IMR-90 (cell line): ENCODE measurements around the gene PRR29. TPM values are rescaled to one million over a fixed set of nuclear protein-coding genes. Genes with fewer than 3 reads are reported as not detected.

ENCODE experiments used
- ATAC-seq: fragments of 200-7000 bp; cut with Tn5 transposase; 2 replicates; pipeline ENCODE4 v1.9.1; 2020; ENCODE audit warnings: low read depth, mild to moderate bottlenecking, moderate library complexity
- BruUV-seq: library from RNA; stranded (reverse); fragments of 400-500 nt; replicated peaks from 2 replicates; lab custom pipeline; 2021; lab: Mats Ljungman, UMichigan
- CTCF ChIA-PET: fragments of 300-600 bp; formaldehyde crosslinking; extraction: SDS; loops from one replicate; lab custom pipeline; 2021; ENCODE audit warnings: antibody characterized with exemption; lab: Yijun Ruan, JAX
- POLR2A ChIA-PET: fragments of 300-600 bp; sonication (Branson Sonifier 250); formaldehyde crosslinking; loops from one replicate; lab custom pipeline; 2022; ENCODE audit warnings: antibody characterized with exemption; ENCODE audit not compliant: unreplicated experiment; lab: Charles Lee
- DNase-seq: peaks from one replicate; pipeline ENCODE4 v3.0.0; 2013
- H2AFZ ChIP-seq: replicated peaks from 2 replicates; pipeline ENCODE3; 2013; ENCODE audit warnings: low read length, mild to moderate bottlenecking; ENCODE audit not compliant: poor library complexity
- H2AK5ac ChIP-seq: 2 replicates; pipeline ENCODE4 v1.6.1; 2013; ENCODE audit warnings: low read depth, low read length, inconsistent platforms
- H2AK9ac ChIP-seq: replicated peaks from 2 replicates; pipeline ENCODE3; 2013; ENCODE audit warnings: mild to moderate bottlenecking, low read depth, low read length, moderate library complexity; ENCODE audit not compliant: poor library complexity
- H2BK120ac ChIP-seq: 2 replicates; pipeline ENCODE4 v1.6.1; 2013; ENCODE audit warnings: low read depth, low read length, inconsistent platforms
- H2BK15ac ChIP-seq: 3 replicates; pipeline ENCODE4 v1.6.1; 2013; ENCODE audit warnings: low read depth, low read length, inconsistent platforms
- H2BK20ac ChIP-seq: 2 replicates; pipeline ENCODE4 v1.6.1; 2013; ENCODE audit warnings: low read depth, mild to moderate bottlenecking, inconsistent platforms, low read length, moderate library complexity
- H2BK5ac ChIP-seq: 2 replicates; pipeline ENCODE4 v1.6.1; 2013; ENCODE audit warnings: mild to moderate bottlenecking, low read depth, low read length, inconsistent platforms; ENCODE audit not compliant: poor library complexity, severe bottlenecking
- H3K14ac ChIP-seq: replicated peaks from 2 replicates; pipeline ENCODE4 v1.6.1; 2013; ENCODE audit warnings: low read depth, low read length, inconsistent platforms
- H3K18ac ChIP-seq: 2 replicates; pipeline ENCODE4 v1.6.1; 2013; ENCODE audit warnings: low read depth, low read length, control low read depth
- H3K23ac ChIP-seq: 2 replicates; pipeline ENCODE4 v1.6.1; 2013; ENCODE audit warnings: low read depth, low read length, inconsistent platforms
- H3K27ac ChIP-seq: 2 replicates; pipeline ENCODE4 v1.5.1; 2013; ENCODE audit warnings: mild to moderate bottlenecking, control low read depth, low read length; ENCODE audit not compliant: insufficient read depth
- H3K27me3 ChIP-seq: 2 replicates; pipeline ENCODE4 v1.6.1; 2013; ENCODE audit warnings: low read length; ENCODE audit not compliant: control insufficient read depth, insufficient read depth
- H3K36me3 ChIP-seq: 2 replicates; pipeline ENCODE4 v1.6.1; 2013; ENCODE audit warnings: low read length, mixed read lengths; ENCODE audit not compliant: control insufficient read depth, insufficient read depth
- H3K4ac ChIP-seq: 2 replicates; pipeline ENCODE4 v1.6.1; 2013; ENCODE audit warnings: low read depth, low read length, inconsistent platforms
- H3K4me1 ChIP-seq: 2 replicates; pipeline ENCODE4 v1.6.1; 2013; ENCODE audit warnings: low read length, mixed read lengths; ENCODE audit not compliant: control insufficient read depth, insufficient read depth
- H3K4me2 ChIP-seq: 2 replicates; pipeline ENCODE4 v1.6.1; 2013; ENCODE audit warnings: low read depth, mild to moderate bottlenecking, control low read depth, low read length, moderate library complexity
- H3K4me3 ChIP-seq: 2 replicates; pipeline ENCODE4 v1.5.1; 2013; ENCODE audit warnings: low read depth, mild to moderate bottlenecking, control low read depth, low read length, moderate library complexity; ENCODE audit not compliant: insufficient read depth
- H3K56ac ChIP-seq: 2 replicates; pipeline ENCODE4 v1.6.1; 2013; ENCODE audit warnings: low read length, inconsistent platforms; ENCODE audit not compliant: insufficient read depth; ENCODE audit errors: extremely low read depth
- H3K79me1 ChIP-seq, 2 experiments: 2 replicates each; pipeline ENCODE4 v1.6.1; 2013; ENCODE audit warnings: low read length in 2 of 2, inconsistent platforms in 1 of 2, low read depth in 1 of 2
- H3K9ac ChIP-seq: 2 replicates; pipeline ENCODE4 v1.6.1; 2013; ENCODE audit warnings: low read depth, low read length, control low read depth
- H3K9me1 ChIP-seq: 2 replicates; pipeline ENCODE4 v1.6.1; 2013; ENCODE audit warnings: low read length, inconsistent platforms; ENCODE audit not compliant: insufficient read depth
- H3K9me3 ChIP-seq: 2 replicates; pipeline ENCODE4 v1.6.1; 2013; ENCODE audit warnings: low read length; ENCODE audit not compliant: control insufficient read depth, insufficient read depth
- H4K20me1 ChIP-seq: 2 replicates; pipeline ENCODE4 v1.6.1; 2013; ENCODE audit warnings: low read length, inconsistent platforms; ENCODE audit not compliant: insufficient read depth
- H4K5ac ChIP-seq: 2 replicates; pipeline ENCODE4 v1.6.1; 2013; ENCODE audit warnings: mild to moderate bottlenecking, low read depth, low read length, control low read depth
- H4K8ac ChIP-seq, 2 experiments: 2 replicates each; pipeline ENCODE4 v1.6.1; 2013; ENCODE audit warnings: low read depth in 2 of 2, low read length in 2 of 2, control low read depth in 1 of 2, inconsistent platforms in 1 of 2
- H4K91ac ChIP-seq: 2 replicates; pipeline ENCODE4 v1.6.1; 2013; ENCODE audit warnings: low read depth, low read length, inconsistent platforms; ENCODE audit not compliant: insufficient read depth
- BHLHE40 ChIP-seq: fragments of 150-350 bp; IDR thresholded peaks from 2 replicates; pipeline ENCODE4 v1.6.1; 2016; ENCODE audit warnings: mild to moderate bottlenecking, low read depth, low read length
- CEBPB ChIP-seq: IDR thresholded peaks from 2 replicates; pipeline ENCODE4 v1.6.1; 2012; ENCODE audit warnings: low read depth, low read length, improper control_type of control experiment
- CHD1 ChIP-seq: IDR thresholded peaks from 2 replicates; pipeline ENCODE4 v1.6.1; 2012; ENCODE audit warnings: low read depth, low read length, improper control_type of control experiment
- FOS ChIP-seq: fragments of 150-350 bp; IDR thresholded peaks from 2 replicates; pipeline ENCODE4 v1.6.1; 2016; ENCODE audit warnings: low read depth, low read length
- MAFK ChIP-seq: IDR thresholded peaks from 2 replicates; pipeline ENCODE4 v1.6.1; 2012; ENCODE audit warnings: low read depth, low read length, improper control_type of control experiment
- MAZ ChIP-seq: IDR thresholded peaks from 2 replicates; pipeline ENCODE4 v1.6.1; 2012; ENCODE audit warnings: low read depth, mild to moderate bottlenecking, low read length, improper control_type of control experiment, moderate library complexity, borderline replicate concordance
- MXI1 ChIP-seq: IDR thresholded peaks from 2 replicates; pipeline ENCODE4 v1.6.1; 2012; ENCODE audit warnings: low read depth, mild to moderate bottlenecking, low read length, moderate library complexity, borderline replicate concordance
- NFE2L2 ChIP-seq: fragments of 150-350 bp; IDR thresholded peaks from 2 replicates; pipeline ENCODE4 v1.6.1; 2016; ENCODE audit warnings: low read depth, mild to moderate bottlenecking, low read length
- POLR2A ChIP-seq: IDR thresholded peaks from 2 replicates; pipeline ENCODE4 v1.6.1; 2012; ENCODE audit warnings: mild to moderate bottlenecking, low read depth, low read length
- RAD21 ChIP-seq: IDR thresholded peaks from 2 replicates; pipeline ENCODE4 v1.6.1; 2012; ENCODE audit warnings: low read length, improper control_type of control experiment
- RCOR1 ChIP-seq: IDR thresholded peaks from 2 replicates; pipeline ENCODE4 v1.6.1; 2012; ENCODE audit warnings: mild to moderate bottlenecking, low read length, improper control_type of control experiment; ENCODE audit not compliant: insufficient replicate concordance
- RFX5 ChIP-seq: IDR thresholded peaks from 2 replicates; pipeline ENCODE4 v1.8.0; 2012; ENCODE audit warnings: low read depth, mild to moderate bottlenecking, low read length, moderate library complexity
- SMC3 ChIP-seq: fragments of 150-350 bp; IDR thresholded peaks from 2 replicates; pipeline ENCODE4 v1.6.1; 2016; ENCODE audit warnings: low read depth, mild to moderate bottlenecking, antibody characterized with exemption, low read length, moderate library complexity
- WGBS, 2 experiments: methylation state at CpG; one replicate each; pipeline versions ENCODE4 v1.1.5 to v1.1.7; 2013; ENCODE audit warnings: missing lambda C conversion rate in 2 of 2; ENCODE audit not compliant: insufficient read length in 1 of 2; ENCODE audit errors: extremely low coverage in 2 of 2; 5-methylcytosine and 5-hydroxymethylcytosine counted together
- dilution Hi-C: fragments of 300-500 bp; cut with HindIII; formaldehyde crosslinking; loops from one replicate; pipeline ENCODE4 v1.14.3; 2018; ENCODE audit warnings: low sequenced_read_pairs; ENCODE audit not compliant: unreplicated experiment
- in situ Hi-C: fragments of 300-500 bp; cut with MboI; formaldehyde crosslinking; loops from 3 replicates; pipeline ENCODE4 v1.14.3; 2019; ENCODE audit warnings: low sequenced_read_pairs, inconsistent platforms, mixed read lengths
- intact Hi-C: fragments of 100-400 bp; cut with micrococcal nuclease; formaldehyde crosslinking; loops from 2 replicates; pipeline ENCODE4 v1.10.0; 2022
- polyA plus RNA-seq, 3 experiments: library from polyadenylated mRNA; depleted of rRNA; stranded (reverse); fragments of >200 nt; gene quantifications; 2 replicates each; pipeline ENCODE4 v1.2.3, GENCODE V29; 2012; ENCODE audit warnings: low replicate concordance in 1 of 3
- total RNA-seq: library from RNA; depleted of rRNA; stranded (reverse); fragments of >200 nt; gene quantifications from 2 replicates; pipeline ENCODE4 v1.2.3, GENCODE V29; 2012
- TF ChIP-seq, protein P1 (sequence below): fragments of 150-350 bp; IDR thresholded peaks from 2 replicates; pipeline ENCODE4 v1.6.1; 2016; ENCODE audit warnings: low read depth, mild to moderate bottlenecking, low read length, moderate library complexity, borderline replicate concordance
- TF ChIP-seq, protein P2 (sequence below): fragments of 150-350 bp; IDR thresholded peaks from 2 replicates; pipeline ENCODE4 v1.6.1; 2017; ENCODE audit warnings: mild to moderate bottlenecking, antibody characterized with exemption, low read length, low read depth
- TF ChIP-seq, protein P3 (sequence below): conservative IDR thresholded peaks from 2 replicates; pipeline ENCODE4 v1.5.1; 2012; ENCODE audit warnings: mild to moderate bottlenecking, low read depth, low read length, improper control_type of control experiment

PRR29 gene
- total and polyA plus RNA-seq, 2 of the 4 experiments (the other 2 are of a cell fraction): under 0.01 to 0.17 TPM

DNA sequence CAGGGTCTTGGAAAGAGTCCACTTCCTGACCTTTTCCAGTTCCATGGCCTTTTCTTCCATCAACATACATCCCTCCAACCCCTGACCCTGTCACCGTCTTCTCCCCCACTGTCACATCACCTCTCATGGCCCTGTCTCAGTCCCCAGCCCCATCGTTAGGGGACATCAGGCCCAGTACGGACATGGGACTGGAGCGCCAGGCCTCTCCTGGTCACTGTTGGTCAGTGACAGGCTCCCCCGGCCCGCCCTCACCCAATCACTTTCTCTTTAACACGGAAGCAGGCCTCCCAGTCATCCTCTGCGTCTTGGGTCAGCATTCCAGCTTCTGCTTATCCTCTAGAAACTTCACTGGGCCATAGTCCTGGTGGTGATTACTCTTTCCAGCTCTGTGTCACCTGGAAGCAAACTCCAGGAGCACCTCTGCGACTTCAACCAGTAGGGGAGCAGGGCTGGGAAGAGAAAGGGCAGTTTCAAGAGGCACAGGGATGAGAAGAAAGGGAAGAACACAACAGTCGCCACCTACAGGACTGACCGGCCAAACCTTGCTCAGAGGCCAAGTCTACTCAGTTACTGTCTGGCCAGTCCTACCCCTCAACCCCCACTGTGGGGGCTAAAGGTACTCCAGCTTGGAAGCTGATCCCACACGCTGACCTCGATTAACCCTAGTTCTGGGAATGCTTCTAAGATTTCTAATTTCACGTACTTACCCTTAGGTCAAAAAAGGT lies 38.2 kb downstream of the PRR29 start:
- Histone ChIP-seq H3K4me3 (no peak overlapping the region), H4K91ac (no peak overlapping the region), H4K8ac (no peak overlapping the region), H2AK9ac (no peak overlapping the region), H2BK20ac (no peak overlapping the region), H3K36me3 (peaks cover 7% of the 10 kb centered on the region), H3K23ac (no peak overlapping the region), H3K18ac (no peak overlapping the region), H4K5ac (no peak overlapping the region), H3K27me3 (no peaks in the 10 kb centered on the region), H3K14ac (no peak overlapping the region; the same call in 1 of the 2 replicates), H2BK15ac (no peak overlapping the region), H3K56ac (no peak overlapping the region), H3K4me2 (no peak overlapping the region), H2AFZ (no peak overlapping the region), H2AK5ac (no peak overlapping the region), H3K9me3 (no peaks in the 10 kb centered on the region), H3K4me1 (no peaks in the 10 kb centered on the region), H2BK120ac (no peak overlapping the region), H3K79me1 (no peaks in the 10 kb centered on the region), H3K9me1 (no peaks in the 10 kb centered on the region), H2BK5ac (no peak overlapping the region), H4K20me1 (no peaks in the 10 kb centered on the region), H3K9ac (no peak overlapping the region), H3K27ac (no peak overlapping the region), H3K4ac (no peak overlapping the region)
- no TSS peak for BruUV-seq
- 100% methylated on average over 1 of the region's 14 CpGs; no CpG with 5 or more reads in 1 of the 2 experiments for WGBS, 2 experiments
- in situ Hi-C loops: no loop called here
- dilution Hi-C loops: no loop called here
- no peak for DNase-seq
- ChIA-PET CTCF (no interaction called here), POLR2A (no interaction called here)
- no peak for TF ChIP-seq FOS
- TF ChIP-seq CHD1: no peak
- no peak for TF ChIP-seq SMC3
- TF ChIP-seq MAZ: no peak
- TF ChIP-seq, protein P1, sequence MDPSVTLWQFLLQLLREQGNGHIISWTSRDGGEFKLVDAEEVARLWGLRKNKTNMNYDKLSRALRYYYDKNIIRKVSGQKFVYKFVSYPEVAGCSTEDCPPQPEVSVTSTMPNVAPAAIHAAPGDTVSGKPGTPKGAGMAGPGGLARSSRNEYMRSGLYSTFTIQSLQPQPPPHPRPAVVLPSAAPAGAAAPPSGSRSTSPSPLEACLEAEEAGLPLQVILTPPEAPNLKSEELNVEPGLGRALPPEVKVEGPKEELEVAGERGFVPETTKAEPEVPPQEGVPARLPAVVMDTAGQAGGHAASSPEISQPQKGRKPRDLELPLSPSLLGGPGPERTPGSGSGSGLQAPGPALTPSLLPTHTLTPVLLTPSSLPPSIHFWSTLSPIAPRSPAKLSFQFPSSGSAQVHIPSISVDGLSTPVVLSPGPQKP: no peak
- no peak for TF ChIP-seq POLR2A
- TF ChIP-seq NFE2L2: no peak
- TF ChIP-seq CEBPB: no peak
- TF ChIP-seq BHLHE40: no peak
- TF ChIP-seq, protein P2, sequence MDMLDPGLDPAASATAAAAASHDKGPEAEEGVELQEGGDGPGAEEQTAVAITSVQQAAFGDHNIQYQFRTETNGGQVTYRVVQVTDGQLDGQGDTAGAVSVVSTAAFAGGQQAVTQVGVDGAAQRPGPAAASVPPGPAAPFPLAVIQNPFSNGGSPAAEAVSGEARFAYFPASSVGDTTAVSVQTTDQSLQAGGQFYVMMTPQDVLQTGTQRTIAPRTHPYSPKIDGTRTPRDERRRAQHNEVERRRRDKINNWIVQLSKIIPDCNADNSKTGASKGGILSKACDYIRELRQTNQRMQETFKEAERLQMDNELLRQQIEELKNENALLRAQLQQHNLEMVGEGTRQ: no peak
- TF ChIP-seq MAFK: no peak
- TF ChIP-seq RFX5: no peak
- TF ChIP-seq MXI1: no peak
- TF ChIP-seq, protein P3, sequence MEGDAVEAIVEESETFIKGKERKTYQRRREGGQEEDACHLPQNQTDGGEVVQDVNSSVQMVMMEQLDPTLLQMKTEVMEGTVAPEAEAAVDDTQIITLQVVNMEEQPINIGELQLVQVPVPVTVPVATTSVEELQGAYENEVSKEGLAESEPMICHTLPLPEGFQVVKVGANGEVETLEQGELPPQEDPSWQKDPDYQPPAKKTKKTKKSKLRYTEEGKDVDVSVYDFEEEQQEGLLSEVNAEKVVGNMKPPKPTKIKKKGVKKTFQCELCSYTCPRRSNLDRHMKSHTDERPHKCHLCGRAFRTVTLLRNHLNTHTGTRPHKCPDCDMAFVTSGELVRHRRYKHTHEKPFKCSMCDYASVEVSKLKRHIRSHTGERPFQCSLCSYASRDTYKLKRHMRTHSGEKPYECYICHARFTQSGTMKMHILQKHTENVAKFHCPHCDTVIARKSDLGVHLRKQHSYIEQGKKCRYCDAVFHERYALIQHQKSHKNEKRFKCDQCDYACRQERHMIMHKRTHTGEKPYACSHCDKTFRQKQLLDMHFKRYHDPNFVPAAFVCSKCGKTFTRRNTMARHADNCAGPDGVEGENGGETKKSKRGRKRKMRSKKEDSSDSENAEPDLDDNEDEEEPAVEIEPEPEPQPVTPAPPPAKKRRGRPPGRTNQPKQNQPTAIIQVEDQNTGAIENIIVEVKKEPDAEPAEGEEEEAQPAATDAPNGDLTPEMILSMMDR: no peak
- TF ChIP-seq RAD21: no peak
- TF ChIP-seq RCOR1: no peak
- intact Hi-C loops: no loop called here
- no peak for ATAC-seq
